ENCODE measurements around the gene F12.
"Not testable (repeated sequence)": the region's sequence is repeated elsewhere in the genome, so short reads cannot be mapped to it uniquely, and the experiment has no call there.

Gene F12

DNA sequence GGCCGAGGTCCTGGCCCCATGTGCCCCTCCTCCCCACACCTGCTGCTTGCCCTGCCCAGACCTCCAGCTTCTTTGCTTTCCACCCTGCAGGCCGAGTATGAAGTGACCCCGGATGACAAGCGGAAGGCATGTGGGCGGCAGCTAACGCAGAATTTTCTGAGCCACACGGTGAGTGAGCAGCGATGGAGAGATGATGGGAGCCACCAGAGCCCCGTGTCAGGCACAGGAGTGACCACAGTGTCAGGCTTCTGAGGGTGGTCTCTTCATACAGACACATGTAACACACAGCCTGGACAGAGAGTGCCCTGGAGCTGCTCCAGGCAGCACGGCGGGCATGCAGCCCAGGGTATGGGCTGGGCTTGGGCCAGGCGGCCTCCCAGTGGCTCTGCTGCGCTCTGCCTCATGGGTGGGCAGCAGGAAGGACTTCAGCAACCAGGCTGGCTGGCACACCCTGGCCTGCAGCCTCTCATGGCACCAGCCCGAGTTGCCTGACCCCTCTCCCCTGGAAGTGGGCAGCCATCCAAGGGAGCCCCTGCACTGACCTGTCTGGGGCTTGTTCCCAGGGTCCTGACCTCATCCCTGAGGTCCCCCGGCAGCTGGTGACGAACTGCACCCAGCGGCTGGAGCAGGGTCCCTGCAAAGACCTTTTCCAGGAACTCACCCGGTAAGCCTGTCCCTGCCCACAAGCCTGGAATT is 22.9 kb upstream of the F12 start:
- DNase-seq = no peak

DNA sequence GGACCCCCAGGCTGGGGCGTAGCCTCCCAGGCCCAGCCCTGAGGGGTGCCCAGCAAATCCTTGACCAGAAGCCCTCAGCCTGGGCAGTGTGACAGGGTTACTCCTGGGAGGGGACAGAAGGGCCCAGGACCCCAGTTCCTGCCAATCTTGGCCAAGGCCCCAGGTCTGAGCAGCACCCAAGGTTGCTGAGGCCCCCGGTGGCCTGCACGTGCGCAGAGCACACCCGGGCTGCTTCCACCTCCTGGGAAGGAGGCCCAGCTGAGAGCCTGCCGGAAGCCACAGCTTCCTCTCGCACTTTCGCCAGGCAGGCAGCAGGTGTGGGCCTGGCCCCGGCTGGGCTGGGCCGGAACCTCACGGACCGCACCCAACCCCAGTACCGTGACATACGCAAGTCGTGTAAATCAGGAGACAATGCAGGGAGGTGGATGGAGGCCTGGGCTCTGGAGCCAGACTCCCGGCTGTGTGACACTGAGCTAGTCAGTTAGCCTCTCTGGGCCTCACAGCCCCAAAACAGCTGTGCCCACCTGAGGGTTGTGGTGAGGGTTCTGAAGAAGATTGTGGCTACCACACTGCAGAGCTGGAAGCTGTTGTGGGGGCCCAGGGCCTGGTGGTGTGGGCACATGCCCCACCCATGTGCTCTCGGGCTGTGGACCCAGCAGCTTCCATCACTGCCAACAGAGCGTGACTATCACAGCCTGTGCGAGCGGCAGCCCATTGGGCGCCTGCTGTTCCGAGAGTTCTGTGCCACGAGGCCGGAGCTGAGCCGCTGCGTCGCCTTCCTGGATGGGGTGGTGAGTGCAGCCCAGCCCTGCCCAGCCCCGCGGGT is 22.2 kb upstream of the F12 start:
- peak; percentile 89 for DNase-seq

- no peak for DNase-seq
These were observed 21.6 kb upstream of the F12 start for GRCh38 chr5:177430972-177431316.

DNA sequence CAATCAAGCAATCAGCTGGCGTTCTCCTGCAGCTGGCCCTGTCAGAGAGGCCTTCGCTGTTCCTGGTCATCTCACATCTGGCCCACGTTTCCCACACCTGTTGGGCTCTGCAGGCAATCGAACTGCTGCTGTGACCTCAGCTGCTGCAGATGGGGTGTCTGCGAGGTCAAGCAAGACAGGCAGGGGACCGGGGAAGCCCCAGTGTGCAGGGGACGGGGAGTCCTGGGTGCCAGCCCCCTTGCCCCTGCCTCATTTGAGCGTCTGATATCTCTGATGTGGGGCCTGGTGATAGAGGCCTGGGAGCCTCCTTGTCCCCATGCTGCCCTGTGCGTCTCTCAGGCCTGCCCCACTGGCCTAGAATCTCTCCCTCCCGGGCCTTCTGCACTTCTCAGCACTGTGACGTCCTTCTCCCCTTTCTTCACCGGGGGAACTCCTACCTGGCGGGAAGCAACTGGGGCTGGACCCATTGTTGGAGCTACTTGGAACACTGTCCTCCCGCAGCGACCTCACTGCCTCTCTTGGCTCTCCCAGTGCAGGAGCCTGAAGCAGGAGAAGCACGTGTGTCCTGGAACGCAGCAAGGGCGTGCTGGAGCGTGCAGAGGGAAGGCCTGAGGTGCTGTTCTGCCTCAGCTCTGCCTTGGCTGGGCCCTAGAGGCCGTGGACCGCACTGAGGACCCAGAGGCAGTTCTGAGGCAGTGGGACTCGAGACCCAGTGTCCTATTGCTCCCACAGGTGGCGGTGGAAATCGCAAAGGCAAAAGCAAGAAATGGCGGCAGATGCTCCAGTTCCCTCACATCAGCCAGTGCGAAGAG is 21.0 kb upstream of the F12 start:
- no peak for DNase-seq

GRCh38 chr5:177429248-177430040 is 20.1 kb upstream of the F12 start:
- peak; percentile 94 for DNase-seq

DNA sequence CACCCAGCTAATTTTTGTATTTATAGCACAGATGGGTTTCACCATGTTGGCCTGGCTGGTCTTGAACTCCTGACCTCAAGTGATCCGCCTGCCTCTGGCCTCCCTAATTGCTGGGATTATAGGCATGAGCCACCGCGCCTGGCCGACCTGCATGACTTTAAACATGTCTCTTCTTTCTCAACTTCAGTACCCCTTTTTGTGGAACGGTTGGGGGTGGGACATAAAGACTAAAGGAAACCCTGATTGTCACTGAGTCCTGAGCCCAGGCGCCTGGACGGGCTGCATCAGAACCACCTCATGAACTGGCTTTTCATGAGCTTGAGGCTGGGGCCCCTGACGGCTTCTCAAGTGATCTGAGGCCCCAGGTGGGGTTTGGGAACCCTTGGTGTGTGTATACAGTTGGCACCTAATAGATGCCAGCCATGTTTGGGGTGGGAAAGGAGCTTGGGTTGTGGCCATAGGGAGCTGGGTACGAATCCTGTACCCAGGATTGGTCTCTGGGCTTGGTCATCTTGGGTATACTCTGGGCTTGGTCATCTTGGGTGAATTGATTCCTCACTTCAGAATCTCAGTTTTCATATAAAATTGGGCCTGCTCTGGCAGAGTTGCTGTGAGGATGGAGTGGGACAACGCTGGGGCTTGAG is 19.3 kb upstream of the F12 start:
- no peak for DNase-seq

GRCh38 chr5:177427919-177428573 is 18.7 kb upstream of the F12 start:
- peak; percentile 77 for DNase-seq

- no peak for DNase-seq
These were observed 18.0 kb upstream of the F12 start for GRCh38 chr5:177427211-177427822.

DNA sequence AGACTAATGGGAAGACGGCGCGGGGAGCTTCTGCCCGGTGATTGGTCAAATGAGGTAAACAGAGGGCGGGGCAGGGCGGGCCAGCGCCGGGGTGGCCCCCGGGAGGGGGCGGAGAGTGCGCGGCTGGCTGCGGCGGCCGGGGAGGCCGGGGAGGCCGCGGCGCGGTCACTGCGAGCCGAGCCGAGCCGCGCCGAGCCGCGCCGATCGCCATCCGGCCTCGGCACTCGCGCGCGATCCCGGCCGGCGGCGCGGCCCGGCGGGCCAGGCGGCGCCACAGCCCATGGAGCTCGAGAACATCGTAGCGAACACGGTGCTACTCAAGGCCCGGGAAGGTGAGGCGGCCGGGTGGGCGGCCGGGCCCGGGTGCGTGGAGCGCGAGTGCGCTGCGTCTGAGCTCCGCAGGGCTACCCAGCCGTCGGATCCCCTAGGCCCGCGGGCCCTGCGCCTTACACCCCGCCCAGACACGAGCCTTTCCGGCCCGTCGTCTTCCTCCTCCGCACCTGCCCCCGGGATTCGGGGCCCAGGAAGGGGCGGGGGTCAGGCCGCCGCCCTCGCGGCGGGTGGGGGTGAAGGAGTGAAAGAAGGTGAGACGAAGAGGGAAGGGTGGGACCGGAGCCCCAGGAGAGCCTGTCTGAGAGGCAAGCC is 17.3 kb upstream of the F12 start, which contains the start of gene GRK6:
GRK6 (plus strand) TSS at position 111 of the 645 bp plus-strand sequence; CDS start at position 281, 170 bp downstream.
- DNase-seq = peak; percentile 90

GRCh38 chr5:177425801-177426565 is 16.6 kb upstream of the F12 start:
- DNase-seq = peak; percentile 99

DNA sequence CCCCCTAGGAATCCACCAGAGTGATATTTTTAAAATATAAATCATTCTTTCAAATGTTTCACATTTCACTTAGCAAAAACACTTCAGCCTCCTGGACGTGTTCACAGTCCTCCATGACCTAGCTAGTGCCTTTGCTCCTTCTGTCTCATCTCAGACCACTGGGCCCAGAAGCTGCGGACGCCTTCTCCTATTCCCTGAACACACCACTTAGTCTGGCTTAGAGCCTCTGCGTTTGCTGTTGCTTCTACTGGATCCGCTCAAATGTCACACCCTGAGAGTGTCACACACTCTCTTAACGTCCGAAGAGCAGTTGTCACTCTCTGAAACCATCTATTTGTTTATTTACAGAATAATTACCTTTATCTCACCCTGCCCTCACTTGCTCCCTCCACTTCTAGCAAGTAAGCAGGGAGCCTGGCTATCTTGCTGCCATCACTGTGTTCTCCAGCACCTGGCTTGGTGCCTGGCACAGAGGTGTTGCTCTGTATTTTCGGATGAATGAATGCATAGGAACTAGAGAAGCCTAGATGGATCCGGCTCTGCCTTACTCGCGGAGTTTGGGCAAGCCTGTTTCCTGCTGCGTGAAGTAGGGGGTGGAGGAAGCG is 15.9 kb upstream of the F12 start:
- DNase-seq = no peak

DNA sequence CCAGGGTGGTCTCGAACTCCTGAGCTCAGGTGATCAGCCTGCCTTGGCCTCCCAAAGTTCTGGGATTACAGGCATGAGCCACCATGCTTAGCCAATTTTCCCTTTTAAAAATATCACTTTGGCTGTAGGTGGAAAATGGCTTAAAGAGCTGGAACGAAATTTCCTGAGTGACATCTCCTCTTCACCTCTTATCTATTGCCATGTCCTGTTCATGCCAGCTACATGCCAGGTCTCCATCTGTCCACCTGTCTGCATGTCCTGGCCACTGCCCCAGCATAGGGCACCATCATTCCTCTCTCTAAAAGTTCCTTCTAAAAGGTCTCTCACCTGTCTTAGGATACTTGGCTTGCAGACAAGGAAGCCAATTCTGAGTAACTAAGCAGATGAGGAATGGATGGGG is 14.3 kb upstream of the F12 start:
- no peak for DNase-seq

DNA sequence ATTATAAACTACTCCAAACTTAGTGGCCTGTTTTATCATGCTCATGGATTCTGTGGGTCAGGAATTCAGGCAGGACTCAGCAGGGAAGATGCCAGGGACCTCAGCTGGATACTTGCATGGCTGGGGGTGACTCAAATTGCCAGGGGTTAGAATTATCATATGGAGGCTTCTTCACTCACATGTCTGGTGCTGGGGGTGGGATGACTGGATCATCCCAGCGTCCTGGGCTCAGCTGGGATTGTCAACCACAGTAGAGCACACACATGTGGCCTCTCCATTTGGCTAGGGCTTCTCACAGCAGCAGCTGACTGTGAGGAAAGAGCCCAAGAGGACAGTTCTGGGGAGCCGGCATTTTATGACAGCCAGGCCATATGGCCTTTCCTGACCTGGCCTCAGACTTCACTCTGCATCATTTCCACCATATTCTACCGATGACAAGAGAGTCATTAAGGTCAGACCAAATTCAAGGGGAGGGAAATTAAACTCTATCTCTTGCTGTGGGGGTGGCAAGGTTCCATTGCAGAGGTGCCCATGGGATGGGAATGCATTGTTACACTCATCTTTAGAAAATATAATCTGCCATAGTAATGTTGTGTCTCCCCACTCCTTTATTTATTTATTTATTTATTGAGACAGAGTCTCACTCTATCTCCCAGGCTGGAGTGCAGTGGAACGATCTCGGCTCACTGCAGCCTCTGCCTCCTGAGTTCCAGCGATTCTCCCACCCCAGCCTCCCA is 11.9 kb upstream of the F12 start:
- DNase-seq = no peak

GRCh38 chr5:177420472-177420871 is 11.1 kb upstream of the F12 start:
- not testable (repeated sequence) for DNase-seq

GRCh38 chr5:177419046-177419445 is 9.7 kb upstream of the F12 start:
- no peak for DNase-seq

DNA sequence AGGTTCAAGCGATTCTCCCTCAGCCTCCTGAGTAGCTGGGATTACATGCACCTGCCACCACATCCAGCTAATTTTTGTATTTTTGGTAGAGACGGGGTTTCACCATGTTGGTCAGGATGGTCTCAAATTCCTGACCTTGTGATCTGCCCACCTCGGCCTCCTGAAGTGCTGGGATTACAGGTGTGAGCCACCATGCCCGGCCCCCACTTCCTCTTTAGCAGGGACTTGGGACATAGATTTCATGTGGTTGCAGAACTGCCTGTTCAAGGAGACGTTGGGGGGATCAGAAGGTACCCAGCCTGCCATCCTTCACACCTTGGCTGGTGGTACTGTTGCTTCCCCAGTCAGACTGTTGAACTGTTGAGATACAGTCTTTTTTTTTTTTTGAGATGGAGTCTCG is 7.7 kb upstream of the F12 start:
- not testable (repeated sequence) for DNase-seq

DNA sequence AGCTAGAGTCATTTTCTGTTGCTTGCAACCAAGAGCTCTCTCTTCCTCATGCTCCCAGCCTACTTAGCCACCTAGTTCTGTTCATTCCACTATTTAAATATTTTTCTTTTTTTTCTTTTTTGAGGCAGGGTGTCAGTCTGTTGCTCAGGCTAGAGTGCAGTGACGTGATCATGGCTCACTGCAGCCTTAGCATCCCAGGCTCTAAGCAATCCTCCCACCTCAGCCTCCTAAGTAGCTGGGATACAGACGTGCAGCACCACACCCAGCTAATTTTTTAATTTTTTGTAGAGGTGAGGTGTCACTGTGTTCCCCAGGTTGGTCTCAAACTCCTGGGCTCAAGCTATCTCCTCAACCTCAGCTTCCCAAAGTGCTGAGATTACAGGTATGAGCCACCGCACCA is 5.1 kb upstream of the F12 start:
- DNase-seq = no peak

GRCh38 chr5:177412603-177413233 is 3.4 kb upstream of the F12 start:
- DNase-seq = peak; percentile 73
